Gastrocnemius medialis (tissue), 4 donors: ENCODE data around the gene ZNF680. TPM values are rescaled to one million over a fixed set of nuclear protein-coding genes. Genes with fewer than 3 reads are reported as not detected.

Source experiments
- ATAC-seq, 2 donors: fragments of 150-250 bp; one replicate each; pipeline ENCODE4 v1.9.1; 2016
- DNase-seq, 2 donors: peaks; one replicate each; pipeline ENCODE4 v3.0.0-alpha.2; 2019
- H3K27ac ChIP-seq, 4 donors: fragments of 200-600 bp; sonication (generic); 1 replicate in 1 of 4; 2 replicates in 3 of 4; pipeline ENCODE4 v1.5.1; 2016 to 2018; ENCODE audit warnings: mild to moderate bottlenecking in 2 of 4, moderate library complexity in 1 of 4
- H3K27me3 ChIP-seq, 3 donors: fragments of 200-600 bp; sonication (generic) in 2 of 3; 1 replicate in 1 of 3; 2 replicates in 2 of 3; pipeline versions ENCODE4 v1.5.1 to v1.6.0; 2016 to 2019; ENCODE audit warnings: mild to moderate bottlenecking in 1 of 3, moderate library complexity in 1 of 3
- H3K36me3 ChIP-seq, 2 donors: fragments of 200-600 bp; sonication (generic) in 1 of 2; one replicate each; pipeline ENCODE4 v1.5.1; 2017 to 2018
- H3K4me1 ChIP-seq, 2 donors: fragments of 200-600 bp; sonication (generic) in 1 of 2; one replicate each; pipeline ENCODE4 v1.5.1; 2016 to 2017; ENCODE audit warnings: mild to moderate bottlenecking in 2 of 2
- H3K4me3 ChIP-seq, 4 donors: fragments of 200-600 bp; sonication (generic) in 3 of 4; 1 replicate in 1 of 4; 2 replicates in 3 of 4; pipeline ENCODE4 v1.5.1; 2016 to 2019; ENCODE audit warnings: mild to moderate bottlenecking in 2 of 4
- H3K9me3 ChIP-seq, 3 donors: fragments of 200-600 bp; sonication (generic) in 2 of 3; 1 replicate in 1 of 3; 2 replicates in 2 of 3; pipeline ENCODE4 v1.5.1; 2016 to 2019
- CTCF ChIP-seq, 5 experiments: fragments of 450-650 bp in 3 of 5; fragments of 200-600 bp in 2 of 5; sonication (generic) in 2 of 5; IDR thresholded peaks in 4 of 5; conservative IDR thresholded peaks in 1 of 5; 1 replicate in 4 of 5; 2 replicates in 1 of 5; pipeline ENCODE4 v1.5.1; 2016 to 2019; ENCODE audit warnings: antibody characterized with exemption in 5 of 5, mild to moderate bottlenecking in 3 of 5, moderate library complexity in 3 of 5
- POLR2A ChIP-seq, 2 donors: fragments of 450-650 bp; IDR thresholded peaks; one replicate each; pipeline ENCODE4 v1.6.1; 2017; ENCODE audit warnings: antibody characterized with exemption in 2 of 2, mild to moderate bottlenecking in 2 of 2, moderate library complexity in 2 of 2
- in situ Hi-C, 4 donors: fragments of 200-750 bp; cut with MboI; loops; one replicate each; pipeline versions ENCODE4 v1.15.0 to v1.8.0; 2017; ENCODE audit warnings: low sequenced_read_pairs in 4 of 4
- intact Hi-C: fragments of 100-400 bp; cut with DNase I; formaldehyde crosslinking; loops from one replicate; pipeline ENCODE4 v1.15.1; 2023; ENCODE audit warnings: low total_unique reads
- total RNA-seq, 4 donors: library from RNA; depleted of rRNA; stranded (reverse); fragments of >200 nt; gene quantifications; one replicate each; pipeline versions ENCODE4 v1.1.0 to v1.2.3, GENCODE V29; 2016

Gene ZNF680
- total RNA-seq, 4 donors from 2014 or later = 10.0 to 34.3 (median 14.2) TPM

GRCh38 chr7:64515781-64516180 is 47.1 kb downstream of the ZNF680 start:
- ATAC-seq = no peak
- intact Hi-C loops = no loop called here

GRCh38 chr7:64515330-64515729 is 47.5 kb downstream of the ZNF680 start:
- peaks cover 0 to 24% of the 10 kb centered on the region in 2 donors for H3K36me3 ChIP-seq
- DNase-seq = no peak
- peaks cover 0 to 38% (median 2%) of the 10 kb centered on the region in 3 donors for H3K9me3 ChIP-seq
- TF ChIP-seq POLR2A (IDR thresholded peaks at IDR 0.05) = no peak
- no peak for TF ChIP-seq CTCF (IDR thresholded peaks at IDR 0.05 in 4 of 5, conservative IDR thresholded peaks at IDR 0.05 in 1 of 5)
- intact Hi-C loops (no loop called here), in situ Hi-C loops (no loop called here)
- H3K27me3 ChIP-seq = no peaks in the 10 kb centered on the region
- ATAC-seq = no peak
- H3K27ac ChIP-seq = no peak overlapping the region
- H3K4me1 ChIP-seq = no peaks in the 10 kb centered on the region
- H3K4me3 ChIP-seq = no peak overlapping the region

More at GRCh38 chr7:64515781-64516180, 47.1 kb downstream of the ZNF680 start:
- no peak overlapping the region for H3K27ac ChIP-seq
- no peak overlapping the region for H3K4me3 ChIP-seq
- peaks cover under 1 to 43% (median 2%) of the 10 kb centered on the region in 3 donors for H3K9me3 ChIP-seq
- TF ChIP-seq POLR2A (IDR thresholded peaks at IDR 0.05) (no peak), CTCF (IDR thresholded peaks at IDR 0.05 in 4 of 5, conservative IDR thresholded peaks at IDR 0.05 in 1 of 5) (no peak)
- in situ Hi-C loops = no loop called here
- DNase-seq = no peak
- H3K27me3 ChIP-seq = no peaks in the 10 kb centered on the region
- no peaks in the 10 kb centered on the region for H3K4me1 ChIP-seq
- H3K36me3 ChIP-seq = peaks cover 0 to 29% of the 10 kb centered on the region in 2 donors

GRCh38 chr7:64509583-64509982 is 53.3 kb downstream of the ZNF680 start:
- Histone ChIP-seq H3K27ac (no peak overlapping the region), H3K36me3 (peaks cover 0 to 20% of the 10 kb centered on the region in 2 donors), H3K27me3 (no peaks in the 10 kb centered on the region), H3K9me3 (peaks cover 0 to 4% (median 0%) of the 10 kb centered on the region in 3 donors), H3K4me3 (no peak overlapping the region), H3K4me1 (no peaks in the 10 kb centered on the region)
- in situ Hi-C loops = no loop called here
- intact Hi-C loops = no loop called here
- DNase-seq (no peak), ATAC-seq (no peak)
- no peak for TF ChIP-seq POLR2A (IDR thresholded peaks at IDR 0.05)
- TF ChIP-seq CTCF (IDR thresholded peaks at IDR 0.05 in 4 of 5, conservative IDR thresholded peaks at IDR 0.05 in 1 of 5) = no peak

- Histone ChIP-seq H3K27me3 (no peaks in the 10 kb centered on the region), H3K27ac (no peak overlapping the region), H3K9me3 (peaks cover 0 to 4% (median 0%) of the 10 kb centered on the region in 3 donors), H3K4me3 (no peak overlapping the region), H3K36me3 (peaks cover 0 to 8% of the 10 kb centered on the region in 2 donors), H3K4me1 (no peaks in the 10 kb centered on the region)
- no peak for DNase-seq
- no peak for ATAC-seq
- intact Hi-C loops = no loop called here
- no peak for TF ChIP-seq POLR2A (IDR thresholded peaks at IDR 0.05)
- no peak for TF ChIP-seq CTCF (IDR thresholded peaks at IDR 0.05 in 4 of 5, conservative IDR thresholded peaks at IDR 0.05 in 1 of 5)
- in situ Hi-C loops = no loop called here
Measured at GRCh38 chr7:64504581-64505120, 58.2 kb downstream of the ZNF680 start.

- TF ChIP-seq CTCF (IDR thresholded peaks at IDR 0.05 in 4 of 5, conservative IDR thresholded peaks at IDR 0.05 in 1 of 5) = no peak
- TF ChIP-seq POLR2A (IDR thresholded peaks at IDR 0.05) = no peak
- in situ Hi-C loops = no loop called here
- Histone ChIP-seq H3K36me3 (no peaks in the 10 kb centered on the region), H3K4me3 (no peak overlapping the region), H3K4me1 (no peaks in the 10 kb centered on the region), H3K27me3 (no peaks in the 10 kb centered on the region), H3K27ac (no peak overlapping the region), H3K9me3 (no peaks in the 10 kb centered on the region)
- intact Hi-C loops = no loop called here
- DNase-seq (no peak), ATAC-seq (no peak)
Measured at GRCh38 chr7:64498270-64498669, 64.6 kb downstream of the ZNF680 start.
